Motor neuron (in vitro differentiated cells): Measurements from ENCODE around the gene AOPEP. TPM values are rescaled to one million over a fixed set of nuclear protein-coding genes. Genes with fewer than 3 reads are reported as not detected.

Experiments used
- ATAC-seq, 8 experiments: fragments of 200-7000 bp; cut with Tn5 transposase; replicated peaks in 6 of 8; 2 replicates each; pipeline ENCODE4 v1.8.0; 2021; ENCODE audit warnings: mild to moderate bottlenecking in 8 of 8, moderate library complexity in 8 of 8
- H3K27ac ChIP-seq, 2 donors: fragments of 250-450 bp; sonication (Bioruptor Pico); 2 replicates each; pipeline ENCODE4 v1.9.0; 2021; ENCODE audit warnings: antibody characterized with exemption in 2 of 2, mild to moderate bottlenecking in 2 of 2, moderate library complexity in 1 of 2
- H3K4me1 ChIP-seq, 2 donors: fragments of 250-450 bp; sonication (Bioruptor Pico); replicated peaks in 1 of 2; 2 replicates each; pipeline ENCODE4 v1.6.1; 2021; ENCODE audit warnings: antibody characterized with exemption in 2 of 2, mild to moderate bottlenecking in 2 of 2, moderate library complexity in 1 of 2
- H3K4me3 ChIP-seq, 5 donors: fragments of 250-450 bp; sonication (Bioruptor Pico); 2 replicates each; pipeline ENCODE4 v1.9.0; 2021; ENCODE audit warnings: antibody characterized with exemption in 5 of 5, mild to moderate bottlenecking in 5 of 5, moderate library complexity in 4 of 5
- WGBS, 10 experiments: fragments of 450-650 bp; shearing (Covaris generic); methylation state at CpG; one replicate each; pipeline ENCODE4 v1.0.0; 2022; 5-methylcytosine and 5-hydroxymethylcytosine counted together
- in situ Hi-C, 9 experiments: fragments of 400-800 bp; cut with MboI; loops; one replicate each; pipeline ENCODE4 v1.15.0; 2021; ENCODE audit warnings: low sequenced_read_pairs in 9 of 9, low pct_unique_long_range_greater_than_20kb in 2 of 9; ENCODE audit not compliant: unreplicated experiment in 9 of 9
- total RNA-seq, 8 experiments: library from RNA; unstranded; fragments of 300-600 nt; gene quantifications; 2 replicates each; pipeline versions ENCODE4 v1.2.3 to v1.2.4, GENCODE V29; 2022

Gene AOPEP
- total RNA-seq, 8 experiments from 2014 or later, result 8.0 to 152 (median 16.8) TPM

- in situ Hi-C loops, result no loop called here
- 40 to 100% (median 87%) methylated on average over 1 to 5 of the region's 5 CpGs; no CpG with 5 or more reads in 1 of the 10 experiments for WGBS, 10 experiments
- peaks cover 3 to 8% of the 10 kb centered on the region in 2 donors for H3K4me1 ChIP-seq
- H3K27ac ChIP-seq, result no peak overlapping the region
- peak in 2 of 8 experiments; percentile 59 to 81 for ATAC-seq
- no peak overlapping the region for H3K4me3 ChIP-seq
Observed at GRCh38 chr9:94851892-94852291, 125.4 kb downstream of the AOPEP start.

DNA sequence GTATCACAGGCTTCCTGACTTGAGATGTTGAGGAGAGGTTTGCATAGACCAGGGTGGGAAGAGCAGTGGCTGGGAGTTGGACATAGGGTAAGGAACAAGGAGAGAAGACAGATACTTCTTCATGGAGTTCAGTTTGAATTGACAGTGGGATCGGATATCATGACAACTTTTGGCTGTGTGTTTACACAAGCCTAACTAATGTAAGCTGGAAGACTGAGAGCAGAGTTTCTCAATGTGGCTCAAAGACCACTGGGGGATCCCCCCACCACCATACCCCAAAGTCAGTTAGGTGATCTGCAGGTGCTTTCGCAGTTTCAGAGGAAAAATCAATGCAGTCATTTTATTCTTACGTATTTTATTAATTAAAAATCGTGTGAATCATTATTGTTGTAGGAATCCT lies 125.9 kb downstream of the AOPEP start:
- Histone ChIP-seq H3K27ac (no peak overlapping the region), H3K4me3 (no peak overlapping the region), H3K4me1 (peaks cover 3 to 8% of the 10 kb centered on the region in 2 donors)
- 50 to 100% (median 81%) methylated on average over 2 to 4 of the region's 4 CpGs for WGBS, 10 experiments
- no peak for ATAC-seq
- in situ Hi-C loops, result no loop called here

DNA sequence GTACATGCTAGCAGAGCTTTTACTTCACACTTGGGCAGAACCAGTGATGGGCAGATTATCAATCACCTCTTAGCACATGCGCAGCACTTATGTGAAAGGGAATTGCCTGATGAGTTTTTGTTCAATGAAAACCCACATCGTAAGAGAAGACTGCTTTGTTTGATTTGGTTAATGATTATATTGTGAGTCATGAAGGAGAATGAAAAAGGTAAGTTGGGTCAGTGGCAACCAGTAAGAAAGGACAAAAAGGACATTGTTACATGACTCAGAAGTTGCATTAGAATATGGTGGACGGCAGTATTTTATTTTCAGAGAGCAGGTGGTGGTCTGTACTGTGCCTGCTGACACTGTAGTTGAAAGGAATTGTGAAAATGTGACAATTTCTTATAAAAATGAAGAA lies 127.4 kb downstream of the AOPEP start:
- WGBS, 10 experiments, result 7 to 90% (median 40%) methylated on average over 1 to 3 of the region's 3 CpGs; no CpG with 5 or more reads in 1 of the 10 experiments
- peak in 3 of 8 experiments; percentile 16 to 52 (median 28) for ATAC-seq

GRCh38 chr9:94855903-94856302 lies 129.4 kb downstream of the AOPEP start:
- peak in 1 of 8 experiments; percentile 65 for ATAC-seq
- H3K4me3 ChIP-seq, result no peak overlapping the region
- 53 to 100% (median 96%) methylated on average over 1 to 4 of the region's 5 CpGs; no CpG with 5 or more reads in 6 of the 10 experiments for WGBS, 10 experiments
- peaks cover 3 to 8% of the 10 kb centered on the region in 2 donors for H3K4me1 ChIP-seq
- in situ Hi-C loops, result no loop called here
- H3K27ac ChIP-seq, result no peak overlapping the region

More for the DNA sequence above, 127.4 kb downstream of the AOPEP start:
- H3K4me1 ChIP-seq, result peaks cover 3 to 8% of the 10 kb centered on the region in 2 donors
- no peak overlapping the region for H3K4me3 ChIP-seq
- in situ Hi-C loops, result no loop called here
- no peak overlapping the region for H3K27ac ChIP-seq

DNA sequence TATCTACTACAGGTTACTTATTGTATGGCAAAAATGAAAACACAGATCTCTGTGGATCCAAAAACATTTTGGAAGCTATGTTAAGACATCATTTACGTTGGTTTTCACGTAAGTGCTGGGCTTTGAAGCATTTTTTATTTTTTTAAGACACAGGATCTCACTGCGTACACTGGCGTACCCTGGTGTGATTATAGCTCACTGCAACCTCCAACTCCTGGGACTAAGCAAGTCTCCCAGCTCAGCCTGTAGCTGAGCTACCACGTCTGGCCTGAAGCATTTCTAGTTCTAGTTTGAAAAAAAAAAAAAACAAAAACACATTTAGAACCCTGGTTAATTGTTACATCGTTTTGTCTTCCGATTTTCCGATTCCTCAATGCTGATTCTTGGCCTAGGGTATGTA lies 131.3 kb downstream of the AOPEP start:
- in situ Hi-C loops, result no loop called here
- H3K4me3 ChIP-seq, result no peak overlapping the region
- ATAC-seq, result no peak
- 82 to 100% (median 99%) methylated on average over 1 to 8 of the region's 8 CpGs for WGBS, 10 experiments
- H3K4me1 ChIP-seq, result peaks cover 3 to 10% of the 10 kb centered on the region in 2 donors
- H3K27ac ChIP-seq, result no peak overlapping the region

DNA sequence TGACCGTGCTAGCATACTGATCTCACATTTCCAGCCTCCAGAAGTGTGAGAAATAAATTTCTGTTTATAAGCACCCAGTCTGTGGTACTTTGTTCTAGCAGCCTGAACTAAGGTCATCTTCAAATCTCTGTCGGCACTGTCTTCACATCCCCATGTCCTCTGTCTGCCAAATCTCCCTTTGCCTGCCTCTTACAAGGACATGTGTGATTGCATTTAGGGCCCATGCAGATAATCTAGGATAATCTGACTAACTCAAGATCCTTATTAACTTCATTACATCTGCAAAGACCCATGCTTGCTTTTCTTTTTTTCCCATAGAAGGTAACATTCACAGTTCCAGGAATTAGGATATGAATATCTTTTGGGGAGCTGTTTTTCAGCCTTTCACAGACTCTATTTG lies 132.7 kb downstream of the AOPEP start:
- no peak for ATAC-seq
- no peak overlapping the region for H3K27ac ChIP-seq
- no peak overlapping the region for H3K4me3 ChIP-seq
- 67 to 100% (median 100%) methylated on average over 1 to 2 of the region's 2 CpGs; no CpG with 5 or more reads in 2 of the 10 experiments for WGBS, 10 experiments
- H3K4me1 ChIP-seq, result peaks cover under 1 to 3% of the 10 kb centered on the region in 2 donors
- in situ Hi-C loops, result no loop called here

GRCh38 chr9:94859891-94860290 lies 133.4 kb downstream of the AOPEP start:
- no peak overlapping the region for H3K4me3 ChIP-seq
- H3K27ac ChIP-seq, result no peak overlapping the region
- 80 to 100% (median 96%) methylated on average over 2 to 5 of the region's 6 CpGs for WGBS, 10 experiments
- in situ Hi-C loops, result no loop called here
- H3K4me1 ChIP-seq, result peaks cover under 1 to 2% of the 10 kb centered on the region in 2 donors
- ATAC-seq, result no peak

DNA sequence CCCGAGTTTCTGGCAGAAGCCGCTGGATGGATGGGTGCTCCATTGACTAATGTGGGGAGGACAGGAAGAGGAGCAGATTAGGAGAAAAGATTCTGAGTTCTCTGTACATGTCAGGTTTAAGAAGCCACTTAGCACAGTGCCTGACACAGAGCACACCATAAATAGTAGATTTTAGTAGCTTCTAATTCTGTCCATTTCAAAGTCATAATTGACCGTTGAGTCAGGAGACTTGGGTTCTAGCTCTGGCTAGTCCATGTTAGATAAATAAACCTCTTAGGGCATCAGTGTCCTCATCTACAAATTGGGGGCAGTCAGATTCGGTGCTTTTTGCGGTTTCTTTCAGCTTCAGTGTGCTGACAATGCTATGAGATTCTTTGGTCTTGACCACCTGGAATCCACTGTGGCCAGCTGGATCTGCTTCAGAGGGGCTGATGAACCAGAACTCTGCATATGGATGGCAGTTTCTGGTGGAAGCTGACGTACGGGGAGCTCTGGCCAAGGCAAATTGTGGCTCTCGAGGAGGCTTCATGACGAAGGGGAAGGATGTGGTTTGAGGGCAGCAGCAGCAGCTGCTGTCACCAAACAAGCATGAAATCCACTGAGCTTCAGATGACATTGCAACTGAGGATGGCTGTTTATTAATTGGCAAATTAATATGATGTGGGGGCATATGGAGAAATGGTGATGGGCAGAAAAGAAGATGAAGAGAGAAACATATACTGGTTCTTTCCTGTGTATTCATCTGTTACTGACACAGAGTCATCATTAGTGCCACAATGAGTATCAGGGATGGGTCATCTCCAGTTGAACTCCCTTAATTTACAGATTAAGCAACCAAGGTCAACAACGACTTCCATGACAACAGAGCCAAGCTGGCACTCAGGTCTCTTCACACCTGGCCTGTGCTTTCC lies 134.4 kb downstream of the AOPEP start:
- Histone ChIP-seq H3K4me3 (no peak overlapping the region), H3K27ac (no peak overlapping the region), H3K4me1 (peaks cover 11 to 13% of the 10 kb centered on the region in 2 donors)
- ATAC-seq, result no peak
- 53 to 97% (median 79%) methylated on average over 1 to 8 of the region's 10 CpGs; no CpG with 5 or more reads in 4 of the 10 experiments for WGBS, 10 experiments
- in situ Hi-C loops, result no loop called here

DNA sequence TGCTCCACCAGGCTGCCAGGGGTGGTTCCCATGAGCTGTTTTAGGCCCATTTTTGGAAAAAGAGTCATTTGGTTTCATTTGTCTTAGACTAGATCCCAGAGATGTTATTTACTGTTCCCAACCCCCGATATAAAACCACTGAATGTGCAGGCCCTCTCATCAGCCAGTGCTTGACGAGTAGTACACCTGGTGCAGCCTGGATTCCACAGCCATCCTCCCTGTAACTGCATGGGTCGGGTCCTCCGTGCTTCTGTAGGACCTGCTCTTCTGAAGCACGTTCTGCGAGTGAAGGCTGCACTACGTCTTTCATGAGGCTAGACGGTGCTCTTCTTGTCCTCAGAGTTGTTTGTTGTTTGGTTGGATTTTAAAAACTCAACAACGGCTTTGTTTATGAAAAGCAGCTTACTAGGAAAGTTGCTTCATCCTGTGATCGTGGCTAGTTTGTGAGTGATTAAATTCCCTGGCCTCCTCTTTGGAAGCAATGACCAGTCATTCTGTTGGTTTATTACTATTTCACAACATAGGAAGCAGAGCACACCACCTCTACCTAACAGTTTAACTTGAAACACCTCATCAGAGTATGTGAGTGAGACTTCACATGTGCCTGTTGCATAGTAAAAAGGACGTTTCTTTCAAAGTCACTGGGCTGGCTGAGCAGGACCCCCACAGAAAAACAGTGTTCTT lies 135.2 kb downstream of the AOPEP start:
- H3K27ac ChIP-seq, result no peak overlapping the region
- H3K4me1 ChIP-seq, result peaks cover 19 to 21% of the 10 kb centered on the region in 2 donors
- H3K4me3 ChIP-seq, result no peak overlapping the region
- ATAC-seq, result no peak
- in situ Hi-C loops, result no loop called here
- WGBS, 10 experiments, result 53 to 90% (median 86%) methylated on average over 1 to 8 of the region's 11 CpGs; no CpG with 5 or more reads in 4 of the 10 experiments

- 0 to 100% (median 94%) methylated on average over 2 to 3 of the region's 3 CpGs for WGBS, 10 experiments
- ATAC-seq, result no peak
- in situ Hi-C loops, result no loop called here
- Histone ChIP-seq H3K4me1 (peaks cover 30 to 33% of the 10 kb centered on the region in 2 donors), H3K4me3 (no peak overlapping the region), H3K27ac (no peak overlapping the region)
Observed at GRCh38 chr9:94864196-94864595, 137.7 kb downstream of the AOPEP start.

GRCh38 chr9:94864862-94865509 lies 138.5 kb downstream of the AOPEP start:
- H3K27ac ChIP-seq, result no peak overlapping the region

GRCh38 chr9:94865582-94866452 lies 139.3 kb downstream of the AOPEP start:
- peak in 4 of 8 experiments; percentile 17 to 78 (median 38) for ATAC-seq
- Histone ChIP-seq H3K4me1 (peaks cover 30 to 33% of the 10 kb centered on the region in 2 donors), H3K27ac (no peak overlapping the region), H3K4me3 (no peak overlapping the region)
- in situ Hi-C loops, result no loop called here
- 0 to 63% (median 36%) methylated on average over 1 to 9 of the region's 9 CpGs for WGBS, 10 experiments

More at GRCh38 chr9:94864862-94865509, 138.5 kb downstream of the AOPEP start:
- Histone ChIP-seq H3K4me3 (no peak overlapping the region), H3K4me1 (peaks cover 30 to 33% of the 10 kb centered on the region in 2 donors)
- WGBS, 10 experiments, result 1 to 76% (median 52%) methylated on average over 4 to 8 of the region's 8 CpGs
- in situ Hi-C loops, result no loop called here
- no peak for ATAC-seq
